ENCODE measurements around the gene LCE3B. TPM values are rescaled to one million over a fixed set of nuclear protein-coding genes. Genes with fewer than 3 reads are reported as not detected.

LCE3B gene
- total RNA-seq, 1 experiment from 2014 or later: not detected

DNA sequence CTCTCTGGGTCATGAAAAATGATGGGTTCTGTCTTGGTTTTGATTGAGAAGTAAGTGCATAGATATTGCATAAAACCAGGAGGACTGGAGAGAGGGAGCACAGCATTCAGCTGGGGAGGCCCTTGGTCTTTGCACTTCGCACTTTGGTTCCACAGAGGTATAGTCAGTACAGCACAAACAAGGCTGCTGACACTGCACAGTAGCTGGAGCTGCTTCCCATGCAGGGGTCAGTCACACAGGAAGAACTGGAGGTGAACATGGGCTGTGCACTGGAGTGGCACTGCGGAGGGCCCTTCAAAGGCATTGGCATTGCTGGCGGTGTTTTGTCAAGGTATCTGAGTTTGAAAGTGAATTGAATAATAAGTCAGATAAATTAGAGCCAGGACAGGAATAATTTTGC, 45.0 kb downstream of the LCE3B start:
- no peak for DNase-seq (ENCODE audit: low spot score)

DNA sequence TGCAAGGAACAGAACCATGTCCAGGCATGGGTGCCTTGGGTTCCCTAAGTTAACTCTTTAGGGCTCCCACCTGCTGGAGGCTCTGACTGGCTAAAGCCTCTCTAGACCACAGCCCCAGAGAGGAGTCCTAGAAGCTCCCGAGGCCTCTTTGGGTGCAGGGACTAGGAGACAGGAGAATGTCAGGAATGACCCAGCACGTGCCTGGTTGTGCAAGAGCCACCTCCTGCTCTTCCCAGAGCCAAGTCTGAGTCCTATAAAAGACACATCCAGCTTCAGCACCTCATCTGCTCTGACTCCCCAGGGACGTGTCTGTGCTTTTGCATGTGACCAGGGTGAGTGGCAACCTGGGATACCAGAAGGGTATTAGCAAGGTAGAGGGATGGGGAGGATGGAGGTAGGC, 49.5 kb downstream of the LCE3B start, which contains the start of gene LCE2D:
TSS of gene LCE2D (plus strand) at position 283 of the 400 bp plus-strand sequence. CDS start 726 bp downstream, outside the sequence.
- no peak for DNase-seq (ENCODE audit: low spot score)

Other genes with a start within 250 kb of the LCE3B start
- not detected in 2 replicates for gene CRNN, start 199.5 kb upstream of the LCE3B start, total RNA-seq (2014; rRNA removed; shearing (Covaris generic))
- gene LCE5A, start 103.0 kb upstream of the LCE3B start, total RNA-seq (2014; rRNA removed; shearing (Covaris generic)): not detected in 2 replicates
- not detected in 2 replicates for gene CRCT1, start 99.3 kb upstream of the LCE3B start, total RNA-seq (2014; rRNA removed; shearing (Covaris generic))
- not detected in 2 replicates for gene LCE3E, start 47.0 kb upstream of the LCE3B start, total RNA-seq (2014; rRNA removed; shearing (Covaris generic))
- not detected in 2 replicates for gene LCE3D, start 33.3 kb upstream of the LCE3B start, total RNA-seq (2014; rRNA removed; shearing (Covaris generic))
- gene LCE3C, start 13.6 kb upstream of the LCE3B start, total RNA-seq (2014; rRNA removed; shearing (Covaris generic)): not detected in 2 replicates
- not detected in 2 replicates for gene LCE3A, start 9.3 kb downstream of the LCE3B start, total RNA-seq (2014; rRNA removed; shearing (Covaris generic))
- not detected in 2 replicates for gene LCE2D, start 49.6 kb downstream of the LCE3B start, total RNA-seq (2014; rRNA removed; shearing (Covaris generic))
- not detected in 2 replicates for gene LCE2C, start 61.5 kb downstream of the LCE3B start, total RNA-seq (2014; rRNA removed; shearing (Covaris generic))
- gene LCE2B, start 72.3 kb downstream of the LCE3B start, total RNA-seq (2014; rRNA removed; shearing (Covaris generic)): not detected in 2 replicates
- gene LCE2A, start 84.5 kb downstream of the LCE3B start, total RNA-seq (2014; rRNA removed; shearing (Covaris generic)): not detected in 2 replicates
- gene LCE4A, start 94.3 kb downstream of the LCE3B start, total RNA-seq (2014; rRNA removed; shearing (Covaris generic)): not detected in 2 replicates
- gene KPRP, start 144.2 kb downstream of the LCE3B start, total RNA-seq (2014; rRNA removed; shearing (Covaris generic)): not detected in 2 replicates
- not detected in 2 replicates for gene LCE1F, start 161.3 kb downstream of the LCE3B start, total RNA-seq (2014; rRNA removed; shearing (Covaris generic))
- not detected in 2 replicates for gene LCE1E, start 172.4 kb downstream of the LCE3B start, total RNA-seq (2014; rRNA removed; shearing (Covaris generic))
- not detected in 2 replicates for gene LCE1D, start 182.9 kb downstream of the LCE3B start, total RNA-seq (2014; rRNA removed; shearing (Covaris generic))
- not detected in 2 replicates for gene LCE1C, start 192.8 kb downstream of the LCE3B start, total RNA-seq (2014; rRNA removed; shearing (Covaris generic))
- not detected in 2 replicates for gene LCE1B, start 198.2 kb downstream of the LCE3B start, total RNA-seq (2014; rRNA removed; shearing (Covaris generic))
- not detected in 2 replicates for gene LCE1A, start 213.7 kb downstream of the LCE3B start, total RNA-seq (2014; rRNA removed; shearing (Covaris generic))
- not detected in 2 replicates for gene LCE6A, start 229.0 kb downstream of the LCE3B start, total RNA-seq (2014; rRNA removed; shearing (Covaris generic))
- gene LCE7A, start 246.2 kb downstream of the LCE3B start, total RNA-seq (2014; rRNA removed; shearing (Covaris generic)): not detected in 2 replicates